Measurements from ENCODE around the gene ADGRD2. TPM values are rescaled to one million over a fixed set of nuclear protein-coding genes. Genes with fewer than 3 reads are reported as not detected.
A peak's percentile ranks its signal among the peaks of the same experiment; 100 is the strongest.
"Not testable (repeated sequence)": the region's sequence is repeated elsewhere in the genome, so short reads cannot be mapped to it uniquely, and the experiment has no call there.

Gene ADGRD2
- total RNA-seq, 2 experiments from 2014 or later: not detected

GRCh38 chr9:124419832-124420489 lies 30.3 kb upstream of the ADGRD2 start:
- Mint-ChIP-seq H3K4me1 (ENCODE audit: low read depth) (peaks cover 20% of the 10 kb centered on the region), H3K4me3 (no peak overlapping the region), H3K36me3 (ENCODE audit: low read depth) (peaks cover 2% of the 10 kb centered on the region), H3K27ac (no peak overlapping the region), H3K9me3 (ENCODE audit: insufficient read depth) (no peaks in the 10 kb centered on the region), H3K27me3 (ENCODE audit: low read depth) (peaks cover 3% of the 10 kb centered on the region)
- CTCF ChIA-PET: interaction anchor here (0.7 to 5.2 kb wide), 12 partner anchors 12 to 132 kb away, joined by 3 to 60 read pairs (median 4); no protein-coding TSS in a partner anchor
- POLR2A ChIA-PET: no interaction called here
- ATAC-seq: no peak
- DNase-seq: peak; percentile 45

- Mint-ChIP-seq H3K27ac (no peak overlapping the region), H3K27me3 (ENCODE audit: low read depth) (peaks cover 3% of the 10 kb centered on the region), H3K4me3 (no peak overlapping the region), H3K4me1 (ENCODE audit: low read depth) (peaks cover 13% of the 10 kb centered on the region), H3K9me3 (ENCODE audit: insufficient read depth) (no peaks in the 10 kb centered on the region), H3K36me3 (ENCODE audit: low read depth) (no peaks in the 10 kb centered on the region)
- ATAC-seq: peak; percentile 31
- DNase-seq: peak; percentile 30
- ChIA-PET POLR2A (no interaction called here), CTCF (interaction anchor here (1.1 to 5.2 kb wide), 8 partner anchors 11 to 291 kb away, joined by 3 to 60 read pairs (median 4); no protein-coding TSS in a partner anchor)
These were observed 29.2 kb upstream of the ADGRD2 start for GRCh38 chr9:124420991-124421543.

GRCh38 chr9:124423155-124423554 lies 27.1 kb upstream of the ADGRD2 start:
- peaks cover 3% of the 10 kb centered on the region for H3K27me3 Mint-ChIP-seq (ENCODE audit: low read depth)
- CTCF ChIA-PET: interaction anchor here (1.4 kb wide), 1 partner anchor 114 kb away, joined by 3 read pairs; no protein-coding TSS in a partner anchor
- H3K4me3 Mint-ChIP-seq: no peak overlapping the region
- ATAC-seq (no peak), DNase-seq (no peak)
- H3K27ac Mint-ChIP-seq: no peak overlapping the region
- H3K36me3 Mint-ChIP-seq (ENCODE audit: low read depth): no peaks in the 10 kb centered on the region
- POLR2A ChIA-PET: no interaction called here
- H3K4me1 Mint-ChIP-seq (ENCODE audit: low read depth): peaks cover 11% of the 10 kb centered on the region
- no peaks in the 10 kb centered on the region for H3K9me3 Mint-ChIP-seq (ENCODE audit: insufficient read depth)

DNA sequence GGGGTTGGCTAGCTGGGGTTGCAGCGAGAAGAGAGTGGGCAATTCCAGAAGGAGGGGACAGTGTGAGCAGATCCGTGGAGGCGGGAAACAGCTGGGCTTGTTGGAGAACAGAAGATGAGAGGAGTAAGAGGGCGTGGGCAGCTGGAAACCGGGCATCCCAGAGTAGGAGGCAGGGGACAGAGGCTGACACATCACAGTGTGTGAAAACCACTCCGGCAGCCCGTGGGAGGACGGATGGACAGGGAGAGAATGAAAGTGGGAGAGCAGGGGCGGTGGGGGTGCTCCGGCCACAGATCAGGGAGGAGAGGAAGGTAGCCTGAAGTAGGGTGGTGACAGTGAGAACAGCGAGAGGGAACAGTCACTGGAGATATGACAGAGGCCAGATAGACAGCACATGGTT lies 26.7 kb upstream of the ADGRD2 start:
- H3K36me3 Mint-ChIP-seq (ENCODE audit: low read depth): no peaks in the 10 kb centered on the region
- ATAC-seq (no peak), DNase-seq (no peak)
- peaks cover 3% of the 10 kb centered on the region for H3K27me3 Mint-ChIP-seq (ENCODE audit: low read depth)
- H3K4me3 Mint-ChIP-seq: no peak overlapping the region
- no peaks in the 10 kb centered on the region for H3K9me3 Mint-ChIP-seq (ENCODE audit: insufficient read depth)
- peaks cover 11% of the 10 kb centered on the region for H3K4me1 Mint-ChIP-seq (ENCODE audit: low read depth)
- H3K27ac Mint-ChIP-seq: no peak overlapping the region
- CTCF ChIA-PET: interaction anchor here (1.4 kb wide), 1 partner anchor 113 kb away, joined by 3 read pairs; no protein-coding TSS in a partner anchor
- POLR2A ChIA-PET: no interaction called here

DNA sequence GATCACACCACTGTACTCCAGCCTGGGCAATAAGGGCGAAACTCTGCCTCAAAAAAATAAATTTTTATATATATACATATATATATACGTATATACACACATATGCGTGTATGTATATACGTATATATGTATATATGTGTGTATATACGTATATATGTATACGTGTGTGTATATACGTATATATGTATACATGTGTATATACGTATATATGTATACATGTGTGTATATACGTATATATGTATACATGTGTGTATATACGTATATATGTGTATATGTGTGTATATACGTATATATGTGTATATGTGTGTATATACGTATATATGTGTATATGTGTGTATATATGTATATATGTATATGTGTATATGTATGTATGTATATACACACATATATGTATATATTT lies 24.5 kb upstream of the ADGRD2 start:
- H3K36me3 Mint-ChIP-seq (ENCODE audit: low read depth); H3K27me3 Mint-ChIP-seq (ENCODE audit: low read depth): not testable (repeated sequence)

DNA sequence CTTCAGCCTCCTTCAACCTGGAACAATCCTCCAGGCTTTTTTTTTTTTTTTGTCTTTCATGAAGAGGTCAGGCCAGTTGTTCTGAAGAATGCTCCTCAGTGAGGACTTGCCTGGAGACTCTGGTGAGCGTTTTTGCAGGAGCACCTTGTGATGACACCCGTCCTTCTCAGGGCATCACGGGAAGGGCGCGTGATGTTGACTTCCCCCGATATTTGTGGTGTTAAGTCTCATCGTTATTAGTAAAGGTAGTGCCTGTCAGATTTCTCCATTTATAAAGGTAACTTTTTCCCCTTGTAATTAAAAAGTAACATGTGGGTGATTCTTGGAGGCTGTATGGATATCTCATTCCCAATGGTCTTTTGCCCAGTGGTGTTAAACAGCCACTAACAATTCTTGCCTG lies 23.9 kb upstream of the ADGRD2 start:
- CTCF ChIA-PET: interaction anchor here (1.6 kb wide), 1 partner anchor 111 kb away, joined by 3 read pairs; no protein-coding TSS in a partner anchor
- ATAC-seq: no peak
- DNase-seq: no peak
- Mint-ChIP-seq H3K27me3 (ENCODE audit: low read depth) (peaks cover 3% of the 10 kb centered on the region), H3K4me3 (no peak overlapping the region), H3K9me3 (ENCODE audit: insufficient read depth) (no peaks in the 10 kb centered on the region), H3K27ac (no peak overlapping the region), H3K36me3 (ENCODE audit: low read depth) (no peaks in the 10 kb centered on the region), H3K4me1 (ENCODE audit: low read depth) (no peaks in the 10 kb centered on the region)
- POLR2A ChIA-PET: no interaction called here

More for the DNA sequence above, 24.5 kb upstream of the ADGRD2 start:
- H3K27ac Mint-ChIP-seq; POLR2A ChIA-PET; H3K4me1 Mint-ChIP-seq (ENCODE audit: low read depth); DNase-seq; ATAC-seq; H3K9me3 Mint-ChIP-seq (ENCODE audit: insufficient read depth); H3K4me3 Mint-ChIP-seq: not testable (repeated sequence)
- CTCF ChIA-PET: interaction anchor here (1.0 kb wide), 1 partner anchor 111 kb away, joined by 3 read pairs; no protein-coding TSS in a partner anchor

DNA sequence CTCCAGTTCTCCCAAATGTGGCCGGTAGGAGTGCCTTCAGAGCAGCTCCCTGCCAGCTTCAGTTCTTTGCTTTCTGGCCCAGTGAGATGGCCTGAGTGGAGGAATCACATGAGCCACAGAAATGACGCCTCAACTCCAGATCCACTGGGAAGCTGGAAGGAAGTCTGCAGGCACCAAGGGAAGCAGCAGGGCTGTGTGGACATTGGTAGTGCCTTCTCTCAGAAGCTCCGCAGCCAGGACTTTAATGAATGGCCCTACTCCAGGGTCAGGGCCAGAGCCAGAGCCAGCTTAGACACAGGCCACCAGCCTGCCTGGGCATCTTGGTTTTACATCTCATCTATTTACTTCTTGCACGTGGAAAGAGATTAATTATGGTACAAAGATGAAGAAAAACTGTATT lies 23.0 kb upstream of the ADGRD2 start:
- Mint-ChIP-seq H3K9me3 (ENCODE audit: insufficient read depth) (no peaks in the 10 kb centered on the region), H3K4me3 (no peak overlapping the region), H3K36me3 (ENCODE audit: low read depth) (no peaks in the 10 kb centered on the region), H3K4me1 (ENCODE audit: low read depth) (no peaks in the 10 kb centered on the region), H3K27ac (no peak overlapping the region), H3K27me3 (ENCODE audit: low read depth) (peaks cover 3% of the 10 kb centered on the region)
- CTCF ChIA-PET: interaction anchor here (1.6 kb wide), 1 partner anchor 110 kb away, joined by 3 read pairs; no protein-coding TSS in a partner anchor
- POLR2A ChIA-PET: no interaction called here
- DNase-seq: no peak
- no peak for ATAC-seq

DNA sequence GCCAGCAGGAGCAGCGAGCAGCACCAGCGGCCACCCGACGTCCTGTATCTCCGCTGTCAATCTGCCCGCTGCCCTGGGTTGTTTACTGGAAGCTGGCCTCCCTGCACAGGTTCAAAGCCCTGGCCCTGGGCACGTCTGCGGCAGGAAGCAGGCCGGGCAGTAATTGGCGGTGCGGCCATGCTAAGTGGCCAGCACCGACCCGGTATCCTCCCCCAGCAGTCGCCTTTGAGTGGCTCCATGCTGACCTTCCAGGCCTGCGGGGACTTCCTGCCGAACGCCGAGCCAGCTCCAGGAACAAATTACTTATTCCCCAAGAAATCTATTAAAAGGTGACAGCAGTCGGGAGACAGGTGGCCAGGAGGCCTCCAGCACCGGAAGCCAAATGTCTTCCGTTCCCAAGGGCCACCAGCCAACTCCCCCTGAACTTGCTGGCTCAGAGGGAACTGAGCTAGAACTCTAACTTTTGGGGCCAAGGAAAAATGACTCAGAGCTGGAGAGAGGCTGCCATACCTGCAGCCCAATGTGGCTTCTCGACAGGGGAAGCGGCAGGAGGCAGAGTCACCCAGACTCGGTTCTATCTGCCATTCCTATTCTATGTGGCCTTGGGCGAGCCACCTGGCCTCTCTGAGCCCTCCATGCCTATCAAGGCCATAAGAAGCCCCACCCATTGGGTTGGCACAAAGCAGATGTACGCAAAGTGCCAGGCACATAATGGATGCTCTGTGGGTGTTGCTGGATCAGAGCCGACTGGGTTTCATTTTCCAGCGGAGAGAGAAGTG lies 21.3 kb upstream of the ADGRD2 start:
- no peaks in the 10 kb centered on the region for H3K4me1 Mint-ChIP-seq (ENCODE audit: low read depth)
- POLR2A ChIA-PET: no interaction called here
- H3K36me3 Mint-ChIP-seq (ENCODE audit: low read depth): no peaks in the 10 kb centered on the region
- H3K27ac Mint-ChIP-seq: no peak overlapping the region
- CTCF ChIA-PET: no interaction called here
- ATAC-seq: no peak
- DNase-seq: no peak
- H3K27me3 Mint-ChIP-seq (ENCODE audit: low read depth): peaks cover 1% of the 10 kb centered on the region
- H3K9me3 Mint-ChIP-seq (ENCODE audit: insufficient read depth): no peaks in the 10 kb centered on the region
- H3K4me3 Mint-ChIP-seq: no peak overlapping the region

DNA sequence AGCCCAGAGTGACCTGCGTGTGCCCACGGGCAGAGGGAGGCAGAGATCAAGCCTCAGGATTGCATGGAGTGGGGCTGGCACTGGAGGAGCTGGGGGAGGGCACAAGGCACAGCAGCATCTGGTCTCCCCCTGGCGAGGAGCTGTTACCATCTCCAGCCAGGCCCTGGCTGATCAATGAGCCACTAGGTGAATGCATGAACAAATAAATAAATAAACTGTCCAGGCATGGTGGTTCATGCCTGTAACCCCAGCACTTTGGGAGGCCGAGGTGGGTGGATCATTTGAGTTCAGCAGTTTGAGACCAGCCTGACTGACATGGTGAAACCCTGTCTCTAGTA lies 20.8 kb upstream of the ADGRD2 start:
- Mint-ChIP-seq H3K4me1 (ENCODE audit: low read depth) (no peaks in the 10 kb centered on the region), H3K27me3 (ENCODE audit: low read depth) (no peaks in the 10 kb centered on the region), H3K4me3 (no peak overlapping the region), H3K9me3 (ENCODE audit: insufficient read depth) (no peaks in the 10 kb centered on the region), H3K27ac (no peak overlapping the region), H3K36me3 (ENCODE audit: low read depth) (no peaks in the 10 kb centered on the region)
- DNase-seq (no peak), ATAC-seq (no peak)
- CTCF ChIA-PET: no interaction called here
- POLR2A ChIA-PET: no interaction called here

GRCh38 chr9:124436320-124436719 lies 13.9 kb upstream of the ADGRD2 start:
- no peaks in the 10 kb centered on the region for H3K36me3 Mint-ChIP-seq (ENCODE audit: low read depth)

DNA sequence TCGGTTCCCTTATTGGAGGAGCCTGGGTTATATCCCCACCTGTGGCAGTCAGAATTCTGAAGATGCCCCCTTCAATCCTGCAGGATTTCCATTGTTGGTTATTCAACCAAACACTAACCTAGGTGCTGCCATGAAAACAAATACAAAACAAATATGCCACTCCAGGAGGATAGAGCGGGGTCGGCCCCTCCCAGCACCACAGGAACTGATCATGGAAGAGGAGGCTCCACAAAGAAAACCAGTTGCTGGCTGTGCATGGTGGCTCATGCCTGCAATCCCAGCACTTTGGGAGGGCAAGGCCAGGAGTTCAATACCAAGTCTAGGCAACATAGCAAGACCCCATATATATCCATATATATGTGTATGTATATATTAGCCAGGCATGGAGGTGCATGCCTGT lies 13.2 kb upstream of the ADGRD2 start:
- no peak for ATAC-seq
- Mint-ChIP-seq H3K36me3 (ENCODE audit: low read depth) (no peaks in the 10 kb centered on the region), H3K27ac (no peak overlapping the region), H3K4me1 (ENCODE audit: low read depth) (no peaks in the 10 kb centered on the region), H3K27me3 (ENCODE audit: low read depth) (peaks cover 8% of the 10 kb centered on the region), H3K4me3 (no peak overlapping the region), H3K9me3 (ENCODE audit: insufficient read depth) (no peaks in the 10 kb centered on the region)
- ChIA-PET CTCF (no interaction called here), POLR2A (no interaction called here)
- no peak for DNase-seq

More at GRCh38 chr9:124436320-124436719, 13.9 kb upstream of the ADGRD2 start:
- Mint-ChIP-seq H3K4me1 (ENCODE audit: low read depth) (no peaks in the 10 kb centered on the region), H3K9me3 (ENCODE audit: insufficient read depth) (no peaks in the 10 kb centered on the region), H3K27ac (no peak overlapping the region), H3K4me3 (no peak overlapping the region), H3K27me3 (ENCODE audit: low read depth) (peaks cover 2% of the 10 kb centered on the region)
- no peak for ATAC-seq
- DNase-seq: no peak
- CTCF ChIA-PET: interaction anchor here (1.8 kb wide), 1 partner anchor 18 kb away, joined by 5 read pairs; no protein-coding TSS in a partner anchor
- POLR2A ChIA-PET: no interaction called here

DNA sequence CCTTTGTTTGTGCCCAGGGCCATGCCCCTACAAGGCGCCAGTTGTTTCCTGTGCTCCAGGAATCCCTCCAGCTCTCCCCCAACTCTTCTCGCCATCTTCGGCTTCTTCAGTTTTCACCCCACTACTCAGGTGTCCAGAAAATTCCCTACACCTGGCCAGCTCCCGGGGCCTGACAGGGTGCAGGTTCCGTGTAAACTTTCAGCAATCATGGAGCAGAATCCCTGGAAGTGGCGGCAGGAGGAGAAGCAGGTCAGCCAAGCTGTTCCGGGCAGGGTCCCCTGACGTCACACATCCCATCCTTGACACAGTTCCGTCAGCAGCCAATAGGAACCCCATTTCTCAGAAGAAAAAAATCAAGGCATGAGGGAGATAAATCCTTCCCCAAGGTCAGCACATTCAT lies 12.2 kb upstream of the ADGRD2 start:
- Mint-ChIP-seq H3K9me3 (ENCODE audit: insufficient read depth) (no peaks in the 10 kb centered on the region), H3K36me3 (ENCODE audit: low read depth) (no peaks in the 10 kb centered on the region), H3K4me1 (ENCODE audit: low read depth) (no peaks in the 10 kb centered on the region), H3K4me3 (no peak overlapping the region), H3K27ac (no peak overlapping the region), H3K27me3 (ENCODE audit: low read depth) (peaks cover 12% of the 10 kb centered on the region)
- ATAC-seq (no peak), DNase-seq (no peak)
- CTCF ChIA-PET: no interaction called here
- POLR2A ChIA-PET: no interaction called here

Measured in activated CD8-positive, alpha-beta T cell treated with anti-CD3 and anti-CD28 coated beads, Interleukin-2, amount 10 ng/mL, durations not matched to agents 7 days and 5 days (primary cell).